GM18907 (cell line): ENCODE results near the gene RGPD3.
"Not testable (repeated sequence)": the region's sequence is repeated elsewhere in the genome, so short reads cannot be mapped to it uniquely, and the experiment has no call there.

Experiments used
- ATAC-seq: cut with Tn5 transposase; IDR thresholded peaks from one replicate; pipeline ENCODE4 v1.9.1; 2021; ENCODE audit warnings: mild to moderate bottlenecking, moderate library complexity; ENCODE audit not compliant: unreplicated experiment

The RGPD3 gene

GRCh38 chr2:106468107-106468506, at the start of gene RGPD3:
Gene RGPD3 (minus strand): TSS chr2:106468413. CDS start chr2:106468288, 125 bp downstream.
- not testable (repeated sequence) for ATAC-seq

- ATAC-seq: no peak
Measured at GRCh38 chr2:106517329-106517728, 49.1 kb upstream of the RGPD3 start.

- no peak for ATAC-seq
Measured at GRCh38 chr2:106516864-106517263, 48.7 kb upstream of the RGPD3 start.

GRCh38 chr2:106516436-106516835, 48.2 kb upstream of the RGPD3 start:
- no peak for ATAC-seq

- ATAC-seq: not testable (repeated sequence)
Measured at GRCh38 chr2:106514827-106515226, 46.6 kb upstream of the RGPD3 start.

- ATAC-seq: not testable (repeated sequence)
Measured at GRCh38 chr2:106513391-106513790, 45.2 kb upstream of the RGPD3 start.

GRCh38 chr2:106511934-106512333, 43.7 kb upstream of the RGPD3 start:
- not testable (repeated sequence) for ATAC-seq

- ATAC-seq: not testable (repeated sequence)
Measured at GRCh38 chr2:106511476-106511901, 43.3 kb upstream of the RGPD3 start.

- not testable (repeated sequence) for ATAC-seq
Measured at GRCh38 chr2:106510791-106511190, 42.6 kb upstream of the RGPD3 start.

- not testable (repeated sequence) for ATAC-seq
Measured at GRCh38 chr2:106509374-106509770, 41.2 kb upstream of the RGPD3 start.

- not testable (repeated sequence) for ATAC-seq
Measured at GRCh38 chr2:106508660-106509373, 40.6 kb upstream of the RGPD3 start.

- ATAC-seq: not testable (repeated sequence)
Measured at GRCh38 chr2:106506002-106506687, 37.9 kb upstream of the RGPD3 start.

- ATAC-seq: not testable (repeated sequence)
Measured at GRCh38 chr2:106504787-106505186, 36.6 kb upstream of the RGPD3 start.

GRCh38 chr2:106504192-106504591, 36.0 kb upstream of the RGPD3 start:
- not testable (repeated sequence) for ATAC-seq

- not testable (repeated sequence) for ATAC-seq
Measured at GRCh38 chr2:106502351-106502750, 34.1 kb upstream of the RGPD3 start.

- ATAC-seq: not testable (repeated sequence)
Measured at GRCh38 chr2:106500350-106500749, 32.1 kb upstream of the RGPD3 start.

- not testable (repeated sequence) for ATAC-seq
Measured at GRCh38 chr2:106498549-106498948, 30.3 kb upstream of the RGPD3 start.

- not testable (repeated sequence) for ATAC-seq
Measured at GRCh38 chr2:106492913-106493312, 24.7 kb upstream of the RGPD3 start.

GRCh38 chr2:106492399-106492798, 24.2 kb upstream of the RGPD3 start:
- not testable (repeated sequence) for ATAC-seq

GRCh38 chr2:106489701-106490100, 21.5 kb upstream of the RGPD3 start:
- ATAC-seq: not testable (repeated sequence)

- ATAC-seq: not testable (repeated sequence)
Measured at GRCh38 chr2:106487386-106488191, 19.4 kb upstream of the RGPD3 start.
